Keratinocyte (primary cell): ENCODE data around the gene KNL1. TPM values are rescaled to one million over a fixed set of nuclear protein-coding genes. Genes with fewer than 3 reads are reported as not detected.

Experiments used
- DNase-seq: peaks from one replicate; pipeline ENCODE4 v3.0.0-alpha.2; 2011; ENCODE audit warnings: low read depth, missing footprints, low spot score
- FAIRE-seq: peaks from 2 replicates; lab custom pipeline; 2011; peaks lifted over from hg19 to GRCh38; lab: Jason Lieb, UNC
- H2AFZ ChIP-seq: 2 replicates; pipeline ENCODE4 v1.6.0; 2012; ENCODE audit warnings: low read length, control low read depth, inconsistent platforms; ENCODE audit not compliant: control insufficient read depth
- H3K27ac ChIP-seq: 2 replicates; pipeline ENCODE4 v1.5.1; 2011; ENCODE audit warnings: low read length; ENCODE audit not compliant: control insufficient read depth, insufficient read depth
- H3K27me3 ChIP-seq: 3 replicates; pipeline ENCODE4 v1.6.0; 2011; ENCODE audit warnings: low read length; ENCODE audit not compliant: control insufficient read depth, insufficient read depth; ENCODE audit errors: extremely low read depth
- H3K36me3 ChIP-seq, 2 experiments: 2 replicates in 1 of 2; 3 replicates in 1 of 2; pipeline ENCODE4 v1.5.1; 2011; ENCODE audit warnings: low read length in 2 of 2, mild to moderate bottlenecking in 1 of 2; ENCODE audit not compliant: control insufficient read depth in 2 of 2, insufficient read depth in 2 of 2; ENCODE audit errors: extremely low read depth in 1 of 2
- H3K4me1 ChIP-seq: 3 replicates; pipeline ENCODE4 v1.5.1; 2011; ENCODE audit warnings: low read length; ENCODE audit not compliant: control insufficient read depth, insufficient read depth; ENCODE audit errors: extremely low read depth
- H3K4me2 ChIP-seq: 3 replicates; pipeline ENCODE4 v1.6.0; 2011; ENCODE audit warnings: low read depth, low read length; ENCODE audit not compliant: control insufficient read depth, insufficient read depth; ENCODE audit errors: extremely low read depth
- H3K4me3 ChIP-seq, 3 experiments: fragments of 200-600 bp in 1 of 3; sonication (generic) in 1 of 3; 2 replicates in 2 of 3; 3 replicates in 1 of 3; pipeline ENCODE4 v1.5.1; 2011 to 2016; ENCODE audit warnings: low read length in 3 of 3, mild to moderate bottlenecking in 3 of 3, control low read depth in 2 of 3, inconsistent platforms in 1 of 3, low read depth in 1 of 3, mixed read lengths in 1 of 3, mixed run types in 1 of 3, moderate library complexity in 1 of 3; ENCODE audit not compliant: control insufficient read depth in 2 of 3, insufficient read depth in 2 of 3; ENCODE audit errors: extremely low read depth in 1 of 3
- H3K79me2 ChIP-seq: 2 replicates; pipeline ENCODE4 v1.6.0; 2012; ENCODE audit warnings: low read length; ENCODE audit not compliant: control insufficient read depth, insufficient read depth
- H3K9ac ChIP-seq: 3 replicates; pipeline ENCODE4 v1.6.0; 2011; ENCODE audit warnings: low read length; ENCODE audit not compliant: control insufficient read depth, insufficient read depth; ENCODE audit errors: extremely low read depth
- H3K9me1 ChIP-seq: 3 replicates; pipeline ENCODE4 v1.6.0; 2011; ENCODE audit warnings: low read length; ENCODE audit not compliant: control insufficient read depth, insufficient read depth; ENCODE audit errors: extremely low read depth
- H3K9me3 ChIP-seq: 2 replicates; pipeline ENCODE4 v1.5.1; 2012; ENCODE audit warnings: low read depth, low read length; ENCODE audit not compliant: control insufficient read depth
- H4K20me1 ChIP-seq: 3 replicates; pipeline ENCODE4 v1.6.0; 2011; ENCODE audit warnings: low read length; ENCODE audit not compliant: control insufficient read depth, insufficient read depth; ENCODE audit errors: extremely low read depth
- CTCF ChIP-seq, 3 experiments: IDR thresholded peaks in 1 of 3; conservative IDR thresholded peaks in 1 of 3; optimal IDR thresholded peaks in 1 of 3; 2 replicates in 2 of 3; 3 replicates in 1 of 3; pipeline versions ENCODE3 to v1.5.1; 2011; ENCODE audit warnings: low read length in 3 of 3, mild to moderate bottlenecking in 3 of 3, moderate library complexity in 2 of 3, control low read depth in 1 of 3, inconsistent platforms in 1 of 3; ENCODE audit not compliant: insufficient read depth in 2 of 3; ENCODE audit errors: extremely low read depth in 1 of 3
- EZH2 ChIP-seq: IDR thresholded peaks from one replicate; pipeline ENCODE4 v1.6.1; 2012; ENCODE audit warnings: inconsistent platforms, mild to moderate bottlenecking, low read length, moderate library complexity
- dilution Hi-C: fragments of 300-500 bp; cut with MboI; formaldehyde crosslinking; loops from one replicate; pipeline ENCODE4 v1.7.0; 2020; ENCODE audit warnings: low sequenced_read_pairs; ENCODE audit not compliant: extremely low pct_ligation_motif_present
- polyA plus RNA-seq, 5 experiments: library from polyadenylated mRNA; depleted of rRNA in 3 of 5; stranded (reverse) in 3 of 5; stranded (forward) in 1 of 5; unstranded in 1 of 5; fragments of >200 nt; gene quantifications; 1 replicate in 1 of 5; 2 replicates in 3 of 5; 3 replicates in 1 of 5; pipeline versions ENCODE4 v1.2.1 to v1.2.3, GENCODE V29; 2011 to 2012; ENCODE audit warnings: missing spikeins in 2 of 5, low read depth in 1 of 5, low replicate concordance in 1 of 5

The KNL1 gene
- polyA plus RNA-seq, 1 donor (not counting 4 experiments of a cell fraction or from before 2014, with no cell fraction given), result 6.9 TPM

GRCh38 chr15:40637221-40637745 is 43.2 kb downstream of the KNL1 start:
- H3K4me1 ChIP-seq, result no peaks in the 10 kb centered on the region
- H3K9me1 ChIP-seq, result no peaks in the 10 kb centered on the region
- dilution Hi-C loops, result no loop called here
- H2AFZ ChIP-seq, result no peak overlapping the region
- no peaks in the 10 kb centered on the region for H3K9me3 ChIP-seq
- TF ChIP-seq EZH2 (no peak), CTCF (optimal IDR thresholded peaks at IDR 0.05 in 1 of 3, IDR thresholded peaks at IDR 0.05 in 1 of 3, conservative IDR thresholded peaks at IDR 0.05 in 1 of 3; ENCODE audit: extremely low read depth in 1 of 3, insufficient read depth in 2 of 3, low read length in 3 of 3) (no peak)
- no peak overlapping the region for H3K9ac ChIP-seq
- FAIRE-seq (no peak), DNase-seq (no peak)
- no peaks in the 10 kb centered on the region for H4K20me1 ChIP-seq
- no peaks in the 10 kb centered on the region for H3K36me3 ChIP-seq
- H3K79me2 ChIP-seq, result no peaks in the 10 kb centered on the region
- no peak overlapping the region for H3K4me3 ChIP-seq
- no peak overlapping the region for H3K27ac ChIP-seq
- no peaks in the 10 kb centered on the region for H3K27me3 ChIP-seq
- no peak overlapping the region for H3K4me2 ChIP-seq

GRCh38 chr15:40639677-40640076 is 45.6 kb downstream of the KNL1 start:
- H3K4me2 ChIP-seq, result no peak overlapping the region
- H3K27me3 ChIP-seq, result no peaks in the 10 kb centered on the region
- H3K9ac ChIP-seq, result no peak overlapping the region
- no peak overlapping the region for H3K27ac ChIP-seq
- H3K4me3 ChIP-seq, result no peak overlapping the region
- no peaks in the 10 kb centered on the region for H3K9me3 ChIP-seq
- no peaks in the 10 kb centered on the region for H3K79me2 ChIP-seq
- dilution Hi-C loops, result no loop called here
- no peak for TF ChIP-seq EZH2
- no peak for TF ChIP-seq CTCF (optimal IDR thresholded peaks at IDR 0.05 in 1 of 3, IDR thresholded peaks at IDR 0.05 in 1 of 3, conservative IDR thresholded peaks at IDR 0.05 in 1 of 3; ENCODE audit: extremely low read depth in 1 of 3, insufficient read depth in 2 of 3, low read length in 3 of 3)
- H3K36me3 ChIP-seq, result no peaks in the 10 kb centered on the region
- H3K4me1 ChIP-seq, result no peaks in the 10 kb centered on the region
- H4K20me1 ChIP-seq, result no peaks in the 10 kb centered on the region
- FAIRE-seq (no peak), DNase-seq (no peak)
- H3K9me1 ChIP-seq, result no peaks in the 10 kb centered on the region
- H2AFZ ChIP-seq, result no peak overlapping the region
